ENCODE data around the gene KRTAP5-3. TPM values are rescaled to one million over a fixed set of nuclear protein-coding genes. Genes with fewer than 3 reads are reported as not detected.

The KRTAP5-3 gene
- polyA plus RNA-seq, 3 donors = not detected

- 69 to 71% (median 71%) methylated on average over 12 of the region's 12 CpGs for WGBS, 3 donors
- no peak overlapping the region for H3K27ac ChIP-seq (ENCODE audit: low read depth, low read length)
Observed at GRCh38 chr11:1645357-1645821, 37.1 kb upstream of the KRTAP5-3 start.

GRCh38 chr11:1644601-1645356 lies 36.5 kb upstream of the KRTAP5-3 start:
- 72 to 74% (median 73%) methylated on average over 20 of the region's 20 CpGs for WGBS, 3 donors
- H3K27ac ChIP-seq (ENCODE audit: low read depth, low read length) = no peak overlapping the region

GRCh38 chr11:1643146-1643690 lies 35.0 kb upstream of the KRTAP5-3 start:
- no peak overlapping the region for H3K27ac ChIP-seq (ENCODE audit: low read depth, low read length)
- 88 to 95% (median 92%) methylated on average over 18 to 20 of the region's 20 CpGs for WGBS, 3 donors

GRCh38 chr11:1642288-1643145 lies 34.3 kb upstream of the KRTAP5-3 start:
- WGBS, 3 donors = 69 to 84% (median 83%) methylated on average over 28 to 29 of the region's 29 CpGs
- no peak overlapping the region for H3K27ac ChIP-seq (ENCODE audit: low read depth, low read length)

GRCh38 chr11:1641096-1641495 lies 32.8 kb upstream of the KRTAP5-3 start:
- WGBS, 3 donors = 82 to 87% (median 86%) methylated on average over 15 of the region's 15 CpGs

GRCh38 chr11:1640076-1640946 lies 32.0 kb upstream of the KRTAP5-3 start:
- 51 to 60% (median 59%) methylated on average over 32 of the region's 32 CpGs for WGBS, 3 donors
- H3K27ac ChIP-seq (ENCODE audit: low read depth, low read length) = no peak overlapping the region

More at GRCh38 chr11:1641096-1641495, 32.8 kb upstream of the KRTAP5-3 start:
- H3K27ac ChIP-seq (ENCODE audit: low read depth, low read length) = no peak overlapping the region

- WGBS, 3 donors = 48 to 58% (median 53%) methylated on average over 15 of the region's 15 CpGs
- H3K27ac ChIP-seq (ENCODE audit: low read depth, low read length) = no peak overlapping the region
Observed at GRCh38 chr11:1639666-1640065, 31.4 kb upstream of the KRTAP5-3 start.

- H3K27ac ChIP-seq (ENCODE audit: low read depth, low read length) = no peak overlapping the region
Observed at GRCh38 chr11:1639102-1639620, 30.9 kb upstream of the KRTAP5-3 start.

GRCh38 chr11:1638344-1638743 lies 30.1 kb upstream of the KRTAP5-3 start:
- H3K27ac ChIP-seq (ENCODE audit: low read depth, low read length) = no peak overlapping the region
- 69 to 83% (median 79%) methylated on average over 8 of the region's 8 CpGs for WGBS, 3 donors

More at GRCh38 chr11:1639102-1639620, 30.9 kb upstream of the KRTAP5-3 start:
- WGBS, 3 donors = 38 to 67% (median 48%) methylated on average over 18 of the region's 18 CpGs

- 88 to 93% (median 91%) methylated on average over 2 of the region's 2 CpGs for WGBS, 3 donors
- no peak overlapping the region for H3K27ac ChIP-seq (ENCODE audit: low read depth, low read length)
Observed at GRCh38 chr11:1637628-1638027, 29.4 kb upstream of the KRTAP5-3 start.

GRCh38 chr11:1636291-1636950 lies 28.2 kb upstream of the KRTAP5-3 start:
- H3K27ac ChIP-seq (ENCODE audit: low read depth, low read length) = no peak overlapping the region
- WGBS, 3 donors = 82 to 87% (median 86%) methylated on average over 19 of the region's 19 CpGs

GRCh38 chr11:1633864-1634263 lies 25.6 kb upstream of the KRTAP5-3 start:
- H3K27ac ChIP-seq (ENCODE audit: low read depth, low read length) = no peak overlapping the region
- 87 to 92% (median 92%) methylated on average over 6 to 10 of the region's 10 CpGs for WGBS, 3 donors

GRCh38 chr11:1632053-1632714 lies 23.9 kb upstream of the KRTAP5-3 start:
- 35 to 65% (median 60%) methylated on average over 11 of the region's 11 CpGs for WGBS, 3 donors
- H3K27ac ChIP-seq (ENCODE audit: low read depth, low read length) = no peak overlapping the region

GRCh38 chr11:1631066-1631568 lies 22.9 kb upstream of the KRTAP5-3 start:
- 74 to 79% (median 77%) methylated on average over 13 of the region's 13 CpGs for WGBS, 3 donors
- H3K27ac ChIP-seq (ENCODE audit: low read depth, low read length) = no peak overlapping the region

GRCh38 chr11:1630271-1630670 lies 22.0 kb upstream of the KRTAP5-3 start:
- WGBS, 3 donors = 73 to 81% (median 78%) methylated on average over 2 of the region's 2 CpGs
- no peak overlapping the region for H3K27ac ChIP-seq (ENCODE audit: low read depth, low read length)

- WGBS, 3 donors = 72 to 79% (median 73%) methylated on average over 21 to 24 of the region's 26 CpGs
- no peak within 1 kb of the TSS for H3K27ac ChIP-seq (ENCODE audit: low read depth, low read length)
Observed at GRCh38 chr11:1629326-1630185, 21.3 kb upstream of the KRTAP5-3 start, which contains the start of gene KRTAP5-5. KRTAP5-5 (plus strand) TSS chr11:1629775; CDS start chr11:1629841, 66 bp downstream.
